Stimulated activated CD8-positive, alpha-beta memory T cell treated with anti-CD3 and anti-CD28 coated beads, Interleukin-2, amount 100 ng/mL, for 1 hour (primary cell): ENCODE results near the gene NCAPG.
"Not testable (repeated sequence)": the region's sequence is repeated elsewhere in the genome, so short reads cannot be mapped to it uniquely, and the experiment has no call there.

Experiments used
- DNase-seq, 2 donors: peaks; one replicate each; pipeline ENCODE4 v3.0.0-alpha.2; 2020; ENCODE audit warnings: low read depth in 2 of 2

Gene NCAPG

GRCh38 chr4:17797808-17798207, 13.0 kb upstream of the NCAPG start:
- no peak for DNase-seq

- DNase-seq = no peak
Measured at GRCh38 chr4:17805580-17806155, 5.1 kb upstream of the NCAPG start.

GRCh38 chr4:17807446-17807845, 3.3 kb upstream of the NCAPG start:
- DNase-seq = no peak

- DNase-seq = no peak
Measured at GRCh38 chr4:17809667-17810066, 1.1 kb upstream of the NCAPG start.

- no peak for DNase-seq
Measured at GRCh38 chr4:17811078-17811603, 362 bp downstream of the NCAPG start.

GRCh38 chr4:17812125-17812524, 1.3 kb downstream of the NCAPG start:
- no peak for DNase-seq

GRCh38 chr4:17812801-17813200, 2.0 kb downstream of the NCAPG start:
- no peak for DNase-seq

- no peak for DNase-seq
Measured at GRCh38 chr4:17814140-17814539, 3.4 kb downstream of the NCAPG start.

GRCh38 chr4:17816142-17816541, 5.4 kb downstream of the NCAPG start:
- no peak for DNase-seq

GRCh38 chr4:17817027-17817426, 6.2 kb downstream of the NCAPG start:
- no peak for DNase-seq

GRCh38 chr4:17823871-17824669, 13.3 kb downstream of the NCAPG start:
- DNase-seq = no peak

- DNase-seq = no peak
Measured at GRCh38 chr4:17846266-17846665, 35.5 kb downstream of the NCAPG start.

GRCh38 chr4:17850295-17850694, 39.5 kb downstream of the NCAPG start:
- DNase-seq = not testable (repeated sequence)

GRCh38 chr4:17851959-17852358, 41.2 kb downstream of the NCAPG start:
- no peak for DNase-seq

- no peak for DNase-seq
Measured at GRCh38 chr4:17854036-17854435, 43.3 kb downstream of the NCAPG start.

- no peak for DNase-seq
Measured at GRCh38 chr4:17859793-17860406, 49.1 kb downstream of the NCAPG start.

GRCh38 chr4:17861906-17862305, 51.1 kb downstream of the NCAPG start:
- DNase-seq = not testable (repeated sequence)

- DNase-seq = no peak
Measured at GRCh38 chr4:17865866-17866363, 55.1 kb downstream of the NCAPG start.

GRCh38 chr4:17866810-17867209, 56.0 kb downstream of the NCAPG start:
- DNase-seq = no peak

- DNase-seq = no peak
Measured at GRCh38 chr4:17867276-17867675, 56.5 kb downstream of the NCAPG start.

GRCh38 chr4:17869327-17869726, 58.5 kb downstream of the NCAPG start:
- no peak for DNase-seq

- no peak for DNase-seq
Measured at GRCh38 chr4:17875402-17876070, 64.8 kb downstream of the NCAPG start.
